Endothelial cell of umbilical vein (primary cell): ENCODE results near the gene NRSN1. TPM values are rescaled to one million over a fixed set of nuclear protein-coding genes. Genes with fewer than 3 reads are reported as not detected.

Source experiments
- BruUV-seq: library from RNA; stranded (reverse); fragments of 400-500 nt; replicated peaks from 2 replicates; lab custom pipeline; 2021; lab: Mats Ljungman, UMichigan
- CTCF ChIA-PET: fragments of 300-600, 350-600 bp; sonication (Branson Sonifier 250); formaldehyde crosslinking; loops from one replicate; lab custom pipeline; 2021; ENCODE audit warnings: antibody characterized with exemption, inconsistent platforms; lab: Charles Lee
- POLR2A ChIA-PET: fragments of 300-600, 350-600 bp; sonication (Branson Sonifier 250); formaldehyde crosslinking; loops from one replicate; lab custom pipeline; 2021; ENCODE audit warnings: antibody characterized with exemption, inconsistent platforms; lab: Charles Lee
- DNase-seq: peaks from one replicate; pipeline ENCODE4 v3.0.0-alpha.2; 2011; ENCODE audit warnings: low read depth, low spot score
- FAIRE-seq: peaks from 2 replicates; lab custom pipeline; 2011; peaks lifted over from hg19 to GRCh38; lab: Jason Lieb, UNC
- H2AFZ ChIP-seq: 2 replicates; pipeline ENCODE4 v1.6.0; 2012; ENCODE audit warnings: low read depth, low read length, control low read depth, inconsistent platforms
- H3K27ac ChIP-seq: 2 replicates; pipeline ENCODE4 v1.5.1; 2011; ENCODE audit warnings: low read depth, mild to moderate bottlenecking, control low read depth, low read length, moderate library complexity; ENCODE audit not compliant: insufficient read depth
- H3K27me3 ChIP-seq, 2 experiments: 2 replicates each; pipeline versions ENCODE4 v1.6.0 to v1.6.1; 2011; ENCODE audit warnings: low read length in 2 of 2, mixed read lengths in 1 of 2; ENCODE audit not compliant: control insufficient read depth in 2 of 2, insufficient read depth in 2 of 2
- H3K36me3 ChIP-seq, 2 experiments: 2 replicates in 1 of 2; 3 replicates in 1 of 2; pipeline ENCODE4 v1.5.1; 2011; ENCODE audit warnings: low read length in 2 of 2, mild to moderate bottlenecking in 1 of 2, moderate library complexity in 1 of 2; ENCODE audit not compliant: control insufficient read depth in 2 of 2, insufficient read depth in 2 of 2; ENCODE audit errors: extremely low read depth in 1 of 2
- H3K4me1 ChIP-seq: 3 replicates; pipeline ENCODE4 v1.5.1; 2011; ENCODE audit warnings: mild to moderate bottlenecking, low read length; ENCODE audit not compliant: control insufficient read depth, insufficient read depth; ENCODE audit errors: extremely low read depth
- H3K4me2 ChIP-seq: 2 replicates; pipeline ENCODE4 v1.6.1; 2011; ENCODE audit warnings: low read length, control low read depth, mixed read lengths; ENCODE audit not compliant: insufficient read depth
- H3K4me3 ChIP-seq, 3 experiments: fragments of 200-600 bp in 1 of 3; sonication (generic), shearing (Covaris generic) in 1 of 3; replicated peaks in 1 of 3; 2 replicates each; pipeline ENCODE4 v1.5.1; 2011 to 2016; ENCODE audit warnings: control low read depth in 3 of 3, low read length in 3 of 3, mild to moderate bottlenecking in 2 of 3, inconsistent platforms in 1 of 3, low read depth in 1 of 3, moderate library complexity in 1 of 3; ENCODE audit not compliant: insufficient read depth in 1 of 3
- H3K79me2 ChIP-seq: 2 replicates; pipeline ENCODE4 v1.6.0; 2012; ENCODE audit warnings: low read length, inconsistent platforms; ENCODE audit not compliant: control insufficient read depth, insufficient read depth
- H3K9ac ChIP-seq: replicated peaks from 2 replicates; pipeline ENCODE3; 2011; ENCODE audit warnings: low read length, control low read depth; ENCODE audit not compliant: insufficient read depth; ENCODE audit errors: extremely low read depth
- H3K9me1 ChIP-seq: replicated peaks from 3 replicates; pipeline ENCODE4 v1.6.0; 2011; ENCODE audit warnings: mild to moderate bottlenecking, low read length; ENCODE audit not compliant: control insufficient read depth, insufficient read depth; ENCODE audit errors: extremely low read depth
- H3K9me3 ChIP-seq: replicated peaks from 2 replicates; pipeline ENCODE4 v1.5.1; 2012; ENCODE audit warnings: low read length, inconsistent platforms; ENCODE audit not compliant: control insufficient read depth, insufficient read depth
- H4K20me1 ChIP-seq: replicated peaks from 2 replicates; pipeline ENCODE3; 2011; ENCODE audit warnings: mild to moderate bottlenecking, low read length; ENCODE audit not compliant: control insufficient read depth, insufficient read depth; ENCODE audit errors: extremely low read depth
- EZH2 ChIP-seq: IDR thresholded peaks from 2 replicates; pipeline ENCODE4 v1.6.1; 2012; ENCODE audit warnings: borderline replicate concordance, low read depth, mild to moderate bottlenecking, moderate library complexity, low read length, inconsistent platforms; ENCODE audit not compliant: severe bottlenecking
- FOS ChIP-seq: IDR thresholded peaks from 2 replicates; pipeline ENCODE4 v1.6.1; 2011; ENCODE audit warnings: mild to moderate bottlenecking, low read length, moderate library complexity, borderline replicate concordance; ENCODE audit not compliant: insufficient read depth
- GATA2 ChIP-seq: IDR thresholded peaks from 2 replicates; pipeline ENCODE4 v1.7.0; 2011; ENCODE audit warnings: low read depth, mild to moderate bottlenecking, moderate library complexity, mixed read lengths, low read length; ENCODE audit not compliant: insufficient read length, insufficient read depth
- JUN ChIP-seq: IDR thresholded peaks from 2 replicates; pipeline ENCODE4 v1.6.1; 2011; ENCODE audit warnings: borderline replicate concordance, low read depth; ENCODE audit not compliant: insufficient read length, insufficient read depth
- MYC ChIP-seq: IDR thresholded peaks from one replicate; pipeline ENCODE4 v1.6.1; 2011; ENCODE audit warnings: mild to moderate bottlenecking, low read depth, low read length
- POLR2A ChIP-seq: IDR thresholded peaks from 2 replicates; pipeline ENCODE4 v1.6.1; 2012; ENCODE audit warnings: low read depth, mild to moderate bottlenecking, control low read depth, low read length
- POLR2AphosphoS5 ChIP-seq: IDR thresholded peaks from 2 replicates; pipeline ENCODE4 v1.6.1; 2012; ENCODE audit warnings: low read depth, mild to moderate bottlenecking, control low read depth, low read length, moderate library complexity; ENCODE audit not compliant: insufficient read depth
- dilution Hi-C: fragments of 300-500 bp; cut with MboI; formaldehyde crosslinking; loops from one replicate; pipeline ENCODE4 v1.15.0; 2019; ENCODE audit warnings: low sequenced_read_pairs; ENCODE audit not compliant: extremely low pct_ligation_motif_present
- intact Hi-C: fragments of 100-400 bp; cut with micrococcal nuclease; formaldehyde crosslinking; loops from one replicate; pipeline ENCODE4 v1.10.0; 2022
- polyA plus RNA-seq, 4 experiments: library from polyadenylated mRNA; depleted of rRNA in 3 of 4; stranded (reverse) in 3 of 4; unstranded in 1 of 4; fragments of >200 nt; gene quantifications; 2 replicates each; pipeline versions ENCODE4 v1.2.1 to v1.2.3, GENCODE V29; 2011 to 2012; ENCODE audit warnings: missing spikeins in 1 of 4
- total RNA-seq: library from RNA; stranded (reverse); gene quantifications from 2 replicates; pipeline ENCODE4 v1.2.3, GENCODE V29; 2021
- TF ChIP-seq, protein P1 (sequence below), 2 donors: IDR thresholded peaks; 1 replicate in 1 of 2; 2 replicates in 1 of 2; pipeline ENCODE4 v1.5.1; 2011; ENCODE audit warnings: low read length in 2 of 2, mild to moderate bottlenecking in 2 of 2, moderate library complexity in 2 of 2, control low read depth in 1 of 2, inconsistent platforms in 1 of 2, low read depth in 1 of 2; ENCODE audit not compliant: insufficient read depth in 1 of 2; ENCODE audit errors: extremely low read depth in 1 of 2
- TF ChIP-seq, protein P2 (sequence below): IDR thresholded peaks from 2 replicates; pipeline ENCODE4 v1.6.1; 2011; ENCODE audit not compliant: insufficient read depth, insufficient read length

The NRSN1 gene
- total and polyA plus RNA-seq, 2 donors (not counting 3 experiments of a cell fraction or from before 2014, with no cell fraction given), result not detected

DNA sequence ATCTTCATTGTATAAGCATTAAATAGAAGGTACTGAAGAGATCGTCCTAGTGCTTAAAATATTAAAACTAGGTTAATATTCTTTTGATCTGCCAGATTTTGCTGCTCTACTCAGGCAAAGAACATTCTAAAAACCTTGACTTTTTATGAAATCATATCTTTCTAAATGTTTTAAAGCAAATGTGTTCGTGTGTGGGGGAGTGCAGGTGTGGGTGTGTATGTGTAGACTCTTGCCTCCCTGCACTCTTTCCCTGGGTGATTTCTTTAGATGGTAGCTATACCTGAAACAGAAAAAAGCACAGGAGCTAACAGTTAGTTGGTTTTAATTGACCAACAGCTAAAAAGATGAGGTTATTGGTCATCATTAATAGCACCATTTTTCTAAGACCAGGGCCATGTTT lies 5.7 kb downstream of the NRSN1 start:
- Histone ChIP-seq H3K79me2 (no peaks in the 10 kb centered on the region), H3K27me3 (no peaks in the 10 kb centered on the region), H3K4me1 (no peaks in the 10 kb centered on the region), H3K9me1 (no peaks in the 10 kb centered on the region), H3K9ac (no peak overlapping the region), H4K20me1 (no peaks in the 10 kb centered on the region), H3K4me3 (no peak overlapping the region), H3K36me3 (no peaks in the 10 kb centered on the region), H3K4me2 (no peak overlapping the region), H3K9me3 (peaks cover 2% of the 10 kb centered on the region), H3K27ac (no peak overlapping the region), H2AFZ (no peak overlapping the region)
- no TSS peak for BruUV-seq
- ChIA-PET CTCF (no interaction called here), POLR2A (no interaction called here)
- DNase-seq (no peak), FAIRE-seq (no peak)
- TF ChIP-seq, protein P1, sequence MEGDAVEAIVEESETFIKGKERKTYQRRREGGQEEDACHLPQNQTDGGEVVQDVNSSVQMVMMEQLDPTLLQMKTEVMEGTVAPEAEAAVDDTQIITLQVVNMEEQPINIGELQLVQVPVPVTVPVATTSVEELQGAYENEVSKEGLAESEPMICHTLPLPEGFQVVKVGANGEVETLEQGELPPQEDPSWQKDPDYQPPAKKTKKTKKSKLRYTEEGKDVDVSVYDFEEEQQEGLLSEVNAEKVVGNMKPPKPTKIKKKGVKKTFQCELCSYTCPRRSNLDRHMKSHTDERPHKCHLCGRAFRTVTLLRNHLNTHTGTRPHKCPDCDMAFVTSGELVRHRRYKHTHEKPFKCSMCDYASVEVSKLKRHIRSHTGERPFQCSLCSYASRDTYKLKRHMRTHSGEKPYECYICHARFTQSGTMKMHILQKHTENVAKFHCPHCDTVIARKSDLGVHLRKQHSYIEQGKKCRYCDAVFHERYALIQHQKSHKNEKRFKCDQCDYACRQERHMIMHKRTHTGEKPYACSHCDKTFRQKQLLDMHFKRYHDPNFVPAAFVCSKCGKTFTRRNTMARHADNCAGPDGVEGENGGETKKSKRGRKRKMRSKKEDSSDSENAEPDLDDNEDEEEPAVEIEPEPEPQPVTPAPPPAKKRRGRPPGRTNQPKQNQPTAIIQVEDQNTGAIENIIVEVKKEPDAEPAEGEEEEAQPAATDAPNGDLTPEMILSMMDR (IDR thresholded peaks at IDR 0.05; ENCODE audit: extremely low read depth in 1 of 2, insufficient read depth in 1 of 2, low read depth in 1 of 2, low read length in 2 of 2), result no peak
- TF ChIP-seq EZH2 (no peak), JUN (no peak), POLR2A (no peak), GATA2 (no peak), POLR2AphosphoS5 (no peak), MYC (no peak), FOS (no peak)
- TF ChIP-seq, protein P2, sequence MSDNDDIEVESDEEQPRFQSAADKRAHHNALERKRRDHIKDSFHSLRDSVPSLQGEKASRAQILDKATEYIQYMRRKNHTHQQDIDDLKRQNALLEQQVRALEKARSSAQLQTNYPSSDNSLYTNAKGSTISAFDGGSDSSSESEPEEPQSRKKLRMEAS, result no peak
- dilution Hi-C loops, result no loop called here
- intact Hi-C loops, result no loop called here
